Caco-2 (cell line): Measurements from ENCODE around the gene PEDS1. TPM values are rescaled to one million over a fixed set of nuclear protein-coding genes. Genes with fewer than 3 reads are reported as not detected.

Experiments
- BruUV-seq: library from RNA; stranded (reverse); fragments of 400-500 nt; replicated peaks from 2 replicates; lab custom pipeline; 2021; lab: Mats Ljungman, UMichigan
- CTCF ChIA-PET: fragments of 300-600 bp; sonication (Branson Sonifier 250); formaldehyde crosslinking; loops from one replicate; lab custom pipeline; 2022; ENCODE audit warnings: antibody characterized with exemption; lab: Charles Lee
- POLR2A ChIA-PET: fragments of 300-600 bp; sonication (Branson Sonifier 250); formaldehyde crosslinking; loops from one replicate; lab custom pipeline; 2022; ENCODE audit warnings: antibody characterized with exemption; lab: Charles Lee
- DNase-seq, 2 experiments: peaks; one replicate each; pipeline versions ENCODE4 v3.0.0 to v3.0.0-alpha.2; 2020 to 2022
- H3K27me3 ChIP-seq: replicated peaks from 2 replicates; pipeline ENCODE4 v1.6.0; 2011; ENCODE audit warnings: low read length; ENCODE audit not compliant: control insufficient read depth, insufficient read depth
- H3K36me3 ChIP-seq: 2 replicates; pipeline ENCODE4 v1.5.1; 2011; ENCODE audit warnings: low read length; ENCODE audit not compliant: control insufficient read depth, insufficient read depth
- H3K4me1 ChIP-seq: fragments of 250-450 bp; sonication (Bioruptor Pico); 2 replicates; pipeline ENCODE4 v1.5.1; 2020; ENCODE audit warnings: mild to moderate bottlenecking
- H3K4me3 ChIP-seq: 2 replicates; pipeline ENCODE4 v1.5.1; 2011; ENCODE audit warnings: low read depth, mild to moderate bottlenecking, control low read depth, low read length
- H3K9me3 ChIP-seq: fragments of 250-450 bp; sonication (Bioruptor Pico); 2 replicates; pipeline ENCODE4 v1.5.1; 2020; ENCODE audit warnings: mild to moderate bottlenecking, moderate library complexity
- H3K27ac Mint-ChIP-seq: one replicate; pipeline ENCODE4 v1.8.0; 2022; ENCODE audit warnings: mixed read lengths; ENCODE audit not compliant: unreplicated experiment
- H3K27me3 Mint-ChIP-seq: one replicate; pipeline ENCODE4 v1.8.0; 2022; ENCODE audit warnings: mixed read lengths; ENCODE audit not compliant: insufficient read depth, unreplicated experiment
- H3K36me3 Mint-ChIP-seq: one replicate; pipeline ENCODE4 v1.8.0; 2022; ENCODE audit warnings: mild to moderate bottlenecking, mixed read lengths; ENCODE audit not compliant: insufficient read depth, unreplicated experiment
- H3K4me1 Mint-ChIP-seq: one replicate; pipeline ENCODE4 v1.8.0; 2022; ENCODE audit warnings: low read depth, mixed read lengths; ENCODE audit not compliant: unreplicated experiment
- H3K4me3 Mint-ChIP-seq: one replicate; pipeline ENCODE4 v1.8.0; 2022; ENCODE audit warnings: mild to moderate bottlenecking, moderate library complexity, mixed read lengths; ENCODE audit not compliant: unreplicated experiment
- H3K9me3 Mint-ChIP-seq: one replicate; pipeline ENCODE4 v1.8.0; 2022; ENCODE audit warnings: mixed read lengths; ENCODE audit not compliant: unreplicated experiment
- CTCF ChIP-seq, 2 experiments: fragments of 200-600 bp in 1 of 2; IDR thresholded peaks; 1 replicate in 1 of 2; 2 replicates in 1 of 2; pipeline versions ENCODE4 v1.5.1 to v1.8.0; 2011 to 2022; ENCODE audit warnings: antibody characterized with exemption in 1 of 2, control low read depth in 1 of 2, inconsistent platforms in 1 of 2, low read depth in 1 of 2, low read length in 1 of 2, mild to moderate bottlenecking in 1 of 2, moderate library complexity in 1 of 2; ENCODE audit not compliant: insufficient read depth in 1 of 2, severe bottlenecking in 1 of 2, unreplicated experiment in 1 of 2
- intact Hi-C: fragments of 100-400 bp; cut with micrococcal nuclease; formaldehyde crosslinking; loops from one replicate; pipeline ENCODE4 v1.10.0; 2022; ENCODE audit not compliant: unreplicated experiment
- total RNA-seq: library from RNA; stranded (reverse); gene quantifications from 2 replicates; pipeline ENCODE4 v1.2.3, GENCODE V29; 2022

Gene PEDS1
- total RNA-seq, 1 experiment from 2014 or later = 78.3 TPM

GRCh38 chr20:50153153-50153499 lies 397 bp downstream of the PEDS1 start:
- TF ChIP-seq CTCF (IDR thresholded peaks at IDR 0.05; ENCODE audit: insufficient read depth in 1 of 2, low read depth in 1 of 2, low read length in 1 of 2, severe bottlenecking in 1 of 2, unreplicated experiment in 1 of 2) = no peak
- BruUV-seq = no TSS peak
- H3K9me3 Mint-ChIP-seq = no peaks in the 10 kb centered on the region
- no peaks in the 10 kb centered on the region for H3K9me3 ChIP-seq
- DNase-seq = no peak
- no peaks in the 10 kb centered on the region for H3K27me3 ChIP-seq
- ChIA-PET POLR2A (interaction anchor here (0.6 to 3.9 kb wide), 18 partner anchors 9 to 237 kb away, joined by 3 to 142 read pairs (median 5); no protein-coding TSS in a partner anchor), CTCF (interaction anchor here (0.5 to 5.7 kb wide), 14 partner anchors 15 to 642 kb away, joined by 3 to 106 read pairs (median 11); partner anchors contain the start of genes BCAS4 and UBE2V1)
- intact Hi-C loops = loop anchor here (1.0 to 5.0 kb wide), 3 partner anchors 13 to 176 kb away; no protein-coding TSS in a partner anchor
- peaks cover 59% of the 10 kb centered on the region for H3K36me3 Mint-ChIP-seq
- H3K4me3 Mint-ChIP-seq = peak overlapping the region; percentile 82
- H3K4me1 ChIP-seq = peaks cover 32% of the 10 kb centered on the region
- H3K4me3 ChIP-seq = peak overlapping the region; percentile 96
- peak overlapping the region; percentile 79 for H3K27ac Mint-ChIP-seq
- peaks cover 5% of the 10 kb centered on the region; the same call in 1 of the 2 replicates for H3K36me3 ChIP-seq
- peaks cover 47% of the 10 kb centered on the region for H3K4me1 Mint-ChIP-seq
- H3K27me3 Mint-ChIP-seq = no peaks in the 10 kb centered on the region

GRCh38 chr20:50152394-50153152 lies 950 bp downstream of the PEDS1 start:
- TF ChIP-seq CTCF (IDR thresholded peaks at IDR 0.05; ENCODE audit: insufficient read depth in 1 of 2, low read depth in 1 of 2, low read length in 1 of 2, severe bottlenecking in 1 of 2, unreplicated experiment in 1 of 2) = peak in 1 of 2 experiments; percentile 40
- Mint-ChIP-seq H3K27me3 (no peaks in the 10 kb centered on the region), H3K9me3 (no peaks in the 10 kb centered on the region), H3K36me3 (peaks cover 64% of the 10 kb centered on the region), H3K4me3 (peak overlapping the region; percentile 82), H3K27ac (peak overlapping the region; percentile 79), H3K4me1 (peaks cover 47% of the 10 kb centered on the region)
- ChIA-PET CTCF (interaction anchor here (0.5 to 5.7 kb wide), 20 partner anchors 8 to 642 kb away, joined by 3 to 106 read pairs (median 3); partner anchors contain the start of genes BCAS4 and UBE2V1), POLR2A (interaction anchor here (0.6 to 3.9 kb wide), 12 partner anchors 8 to 236 kb away, joined by 3 to 142 read pairs (median 5); no protein-coding TSS in a partner anchor)
- peaks cover 8% of the 10 kb centered on the region; the same call in 1 of the 2 replicates for H3K36me3 ChIP-seq
- BruUV-seq = TSS peak; percentile 48
- H3K4me3 ChIP-seq = peak overlapping the region; percentile 96
- peak in 1 of 2 experiments; percentile 64 for DNase-seq
- intact Hi-C loops = loop anchor here (1.0 to 5.0 kb wide), 4 partner anchors 14 to 175 kb away; no protein-coding TSS in a partner anchor
- H3K9me3 ChIP-seq = no peaks in the 10 kb centered on the region
- H3K27me3 ChIP-seq = no peaks in the 10 kb centered on the region
- H3K4me1 ChIP-seq = peaks cover 32% of the 10 kb centered on the region

GRCh38 chr20:50151034-50151743 lies 2.3 kb downstream of the PEDS1 start:
- no TSS peak for BruUV-seq
- no peak for TF ChIP-seq CTCF (IDR thresholded peaks at IDR 0.05; ENCODE audit: insufficient read depth in 1 of 2, low read depth in 1 of 2, low read length in 1 of 2, severe bottlenecking in 1 of 2, unreplicated experiment in 1 of 2)
- Mint-ChIP-seq H3K27ac (peak overlapping the region; percentile 79), H3K9me3 (no peaks in the 10 kb centered on the region), H3K27me3 (no peaks in the 10 kb centered on the region), H3K4me1 (peaks cover 52% of the 10 kb centered on the region), H3K4me3 (peak overlapping the region; percentile 82), H3K36me3 (peaks cover 75% of the 10 kb centered on the region)
- no peak overlapping the region for H3K4me3 ChIP-seq
- H3K27me3 ChIP-seq = no peaks in the 10 kb centered on the region
- POLR2A ChIA-PET = interaction anchor here (0.5 to 3.7 kb wide), 4 partner anchors 10 to 237 kb away, joined by 3 to 51 read pairs (median 6); no protein-coding TSS in a partner anchor
- intact Hi-C loops = loop anchor here (1.0 to 5.0 kb wide), 2 partner anchors 80 to 174 kb away; no protein-coding TSS in a partner anchor
- H3K4me1 ChIP-seq = peaks cover 32% of the 10 kb centered on the region
- CTCF ChIA-PET = interaction anchor here (0.9 to 5.7 kb wide), 9 partner anchors 17 to 172 kb away, joined by 3 to 106 read pairs (median 23); partner anchors contain the start of gene UBE2V1
- peak; percentile 91 to 92 for DNase-seq
- peaks cover 16% of the 10 kb centered on the region for H3K36me3 ChIP-seq
- no peaks in the 10 kb centered on the region for H3K9me3 ChIP-seq
